NB4 (cell line): ENCODE data around the gene TACC2.

Experiments
- CTCF ChIP-seq: IDR thresholded peaks from one replicate; pipeline ENCODE4 v1.5.1; 2012; ENCODE audit warnings: low read depth, low read length
- MAX ChIP-seq: IDR thresholded peaks from 2 replicates; pipeline ENCODE4 v1.6.1; 2011; ENCODE audit warnings: low read depth, low read length

- TF ChIP-seq CTCF (no peak), MAX (no peak)
These were observed 235.2 kb downstream of the TACC2 start for GRCh38 chr10:122224159-122224558.
